COLO829 (cell line): ENCODE results near the gene COPS7A.
"Not testable (repeated sequence)": the region's sequence is repeated elsewhere in the genome, so short reads cannot be mapped to it uniquely, and the experiment has no call there.

Source experiments
- DNase-seq: peaks from one replicate; pipeline ENCODE4 v3.0.0; 2012; ENCODE audit warnings: low spot score

Gene COPS7A

GRCh38 chr12:6701078-6701768 lies 22.6 kb upstream of the COPS7A start:
- DNase-seq, result no peak

DNA sequence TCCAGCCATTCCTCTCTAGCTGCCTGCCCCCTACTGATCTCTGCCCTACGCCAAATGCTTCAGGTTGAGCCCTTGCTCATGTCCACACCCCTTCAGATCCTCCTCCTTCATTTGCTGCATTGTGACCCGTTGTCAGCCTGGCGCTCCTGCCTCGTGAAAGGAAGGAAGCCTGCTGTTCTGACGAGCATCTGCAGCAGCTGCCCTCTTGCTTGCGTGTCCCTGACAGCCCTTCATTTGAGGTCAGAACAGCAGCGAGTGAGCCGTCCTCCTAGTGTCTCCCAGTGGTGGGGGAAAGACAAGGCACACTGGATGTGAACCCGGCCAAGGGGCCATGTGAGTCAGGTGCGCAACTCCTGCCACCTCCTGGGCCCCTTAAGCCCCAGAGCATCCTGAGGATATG lies 20.2 kb upstream of the COPS7A start:
- DNase-seq, result no peak

DNA sequence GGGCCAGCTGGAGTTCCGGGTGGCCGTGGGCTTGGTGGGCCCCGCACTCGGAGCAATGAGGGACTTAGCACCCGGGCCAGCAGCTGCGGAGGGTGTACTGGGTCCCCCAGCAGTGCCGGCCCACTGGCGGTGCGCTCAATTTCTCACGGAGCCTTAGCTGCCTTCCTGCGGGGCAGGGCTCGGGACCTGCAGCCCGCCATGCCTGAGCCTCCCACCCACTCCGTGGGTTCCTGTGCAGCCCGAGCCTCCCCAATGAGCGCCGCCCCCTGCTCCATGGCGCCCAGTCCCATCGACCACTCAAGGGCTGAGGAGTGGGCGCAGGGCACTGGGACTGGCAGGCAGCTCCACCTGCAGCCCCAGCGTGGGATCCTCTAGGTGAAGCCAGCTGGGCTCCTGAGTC lies 15.5 kb upstream of the COPS7A start:
- not testable (repeated sequence) for DNase-seq

- DNase-seq, result no peak
Measured at GRCh38 chr12:6708960-6709394, 14.9 kb upstream of the COPS7A start.

- not testable (repeated sequence) for DNase-seq
Measured at GRCh38 chr12:6716031-6716873, 7.6 kb upstream of the COPS7A start.

- DNase-seq, result no peak
Measured at GRCh38 chr12:6716874-6717437, 6.9 kb upstream of the COPS7A start.

DNA sequence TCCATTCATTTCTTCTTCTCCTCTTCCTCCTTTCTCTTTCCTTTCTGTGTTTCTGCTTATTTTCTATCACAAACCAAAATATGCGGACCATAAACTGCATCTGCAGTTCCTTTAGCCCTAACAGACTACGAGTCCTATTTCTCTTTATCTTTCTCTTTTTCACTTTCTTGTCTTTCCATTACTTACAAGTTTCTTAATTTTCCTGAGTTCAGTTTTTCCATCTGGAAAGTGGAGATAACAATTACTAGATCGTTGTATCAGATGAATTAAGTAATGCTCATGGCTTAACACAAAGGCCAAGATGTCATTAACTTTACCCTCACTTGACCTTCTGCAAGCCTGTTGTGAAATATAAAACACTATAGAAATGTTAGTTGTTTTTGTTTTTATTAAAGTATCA lies 983 bp upstream of the COPS7A start:
- no peak for DNase-seq

GRCh38 chr12:6724409-6724797 lies 557 bp downstream of the COPS7A start:
- DNase-seq, result no peak

DNA sequence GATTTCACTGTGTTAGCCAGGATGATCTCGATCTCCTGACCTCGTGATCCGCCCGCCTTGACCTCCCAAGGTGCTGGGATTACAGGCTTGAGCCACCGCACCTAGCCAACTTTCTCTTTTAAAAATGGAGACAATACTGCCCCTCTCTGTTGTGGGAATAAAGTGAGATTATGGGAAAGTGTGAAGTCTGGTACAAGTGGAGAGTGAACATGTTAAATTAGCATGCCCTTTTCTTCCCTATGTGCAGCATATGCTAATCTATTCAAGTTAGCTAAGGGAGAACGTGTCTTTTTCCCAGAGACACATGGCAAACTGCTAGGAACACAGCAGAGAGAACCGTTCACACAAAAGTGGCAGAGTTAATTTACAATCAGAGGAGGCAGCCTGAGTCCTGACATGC lies 1.5 kb downstream of the COPS7A start:
- DNase-seq, result no peak

- DNase-seq, result no peak
Measured at GRCh38 chr12:6729186-6729585, 5.3 kb downstream of the COPS7A start.

DNA sequence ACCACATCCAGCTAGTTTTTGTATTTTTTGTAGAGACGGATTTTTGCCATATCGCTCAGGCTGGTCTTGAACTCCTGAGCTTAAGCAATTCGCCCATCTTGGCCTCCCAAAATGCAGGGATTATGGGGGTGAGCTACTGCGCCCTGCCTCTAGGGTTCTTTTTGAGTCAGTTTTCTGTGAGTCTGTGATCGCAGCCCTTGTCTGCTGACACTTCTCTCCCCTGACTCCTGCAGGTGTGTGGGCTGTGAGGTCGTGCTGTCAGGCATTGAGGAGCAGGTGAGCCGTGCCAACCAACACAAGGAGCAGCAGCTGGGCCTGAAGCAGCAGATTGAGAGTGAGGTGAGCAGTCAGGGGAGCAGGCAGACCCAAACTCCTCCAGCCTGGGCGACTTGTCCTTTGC lies 6.3 kb downstream of the COPS7A start:
- DNase-seq, result no peak

DNA sequence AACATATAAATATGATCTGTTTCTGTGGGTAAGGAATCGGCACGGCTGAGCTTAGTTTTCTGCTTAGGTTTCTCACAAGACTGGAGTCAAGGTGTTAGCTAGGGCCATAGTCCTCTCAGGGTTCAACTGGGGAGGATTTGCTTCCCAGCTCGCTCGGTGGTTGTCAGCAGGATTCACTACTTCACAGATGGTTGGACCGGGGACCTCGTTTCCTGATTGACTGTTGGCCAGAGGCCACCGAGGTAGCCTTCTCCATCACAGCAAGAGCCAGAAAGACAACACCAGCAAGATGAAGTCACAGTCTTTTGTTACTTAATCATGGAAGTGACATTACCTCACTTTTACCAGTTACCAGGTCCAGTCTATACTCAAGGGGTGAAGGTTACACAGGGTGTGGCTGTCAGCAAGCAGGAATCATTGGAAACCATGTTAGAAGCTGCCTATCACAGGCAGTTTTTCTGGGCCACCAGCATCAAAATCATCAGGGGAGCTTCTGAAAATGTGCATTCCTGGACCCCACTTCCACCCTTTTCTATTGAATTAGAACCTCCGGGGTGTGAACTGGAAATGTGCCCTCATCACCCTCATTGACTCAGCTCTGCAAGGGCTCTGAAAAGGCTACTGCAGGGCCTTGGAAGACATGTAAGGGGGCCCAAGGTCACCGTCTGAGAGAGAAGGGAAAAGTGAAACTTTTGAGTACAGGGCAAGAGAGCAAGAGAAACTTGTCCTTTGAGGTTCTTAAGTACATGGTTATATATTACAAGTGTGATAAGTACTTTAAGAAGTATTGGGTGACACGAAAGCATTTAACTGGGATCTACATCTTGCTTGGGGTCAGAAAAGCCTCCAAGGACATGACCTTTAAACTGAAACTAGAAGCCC lies 10.9 kb downstream of the COPS7A start:
- DNase-seq, result no peak

- no peak for DNase-seq
Measured at GRCh38 chr12:6735448-6736191, 11.8 kb downstream of the COPS7A start.

- DNase-seq, result no peak
Measured at GRCh38 chr12:6736754-6737153, 12.9 kb downstream of the COPS7A start.

GRCh38 chr12:6742080-6742479 lies 18.2 kb downstream of the COPS7A start:
- DNase-seq, result not testable (repeated sequence)

DNA sequence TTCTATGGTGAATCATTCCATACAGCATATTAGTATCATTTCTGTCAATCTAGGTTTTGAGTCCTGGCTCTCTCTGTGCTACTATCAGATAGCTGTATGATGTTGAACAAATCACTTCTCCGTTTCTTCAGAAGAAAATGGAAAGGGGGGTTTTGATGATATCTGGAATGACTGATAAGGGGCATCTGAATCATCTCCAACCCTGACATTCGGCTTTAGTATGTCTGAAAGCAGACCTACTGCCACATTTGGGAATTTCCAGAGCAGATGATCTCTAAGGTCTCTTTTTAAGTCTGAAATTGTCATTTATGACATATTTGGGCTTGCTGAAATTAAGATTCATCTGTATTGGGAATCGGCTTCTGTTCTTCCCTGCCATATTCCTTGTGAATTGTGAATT lies 19.0 kb downstream of the COPS7A start:
- DNase-seq, result no peak

DNA sequence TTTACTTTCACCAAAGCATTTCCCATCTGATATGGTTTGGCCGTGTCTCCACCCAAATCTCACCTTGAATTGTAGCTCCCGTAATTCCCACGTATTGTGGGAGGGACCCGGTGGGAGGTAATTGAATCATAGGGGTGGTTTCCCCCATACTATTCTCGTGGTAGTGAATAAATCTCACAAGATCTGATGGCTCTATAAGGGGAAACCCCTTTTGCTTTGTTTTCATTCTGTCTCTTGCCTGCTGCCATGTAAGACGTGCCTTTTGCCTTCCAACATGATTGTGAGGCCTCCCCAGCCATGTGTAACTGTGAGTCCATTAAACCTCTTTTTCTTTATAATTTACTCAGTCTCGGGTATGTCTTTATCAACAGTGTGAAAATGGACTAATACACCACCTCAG lies 19.5 kb downstream of the COPS7A start:
- DNase-seq, result not testable (repeated sequence)

DNA sequence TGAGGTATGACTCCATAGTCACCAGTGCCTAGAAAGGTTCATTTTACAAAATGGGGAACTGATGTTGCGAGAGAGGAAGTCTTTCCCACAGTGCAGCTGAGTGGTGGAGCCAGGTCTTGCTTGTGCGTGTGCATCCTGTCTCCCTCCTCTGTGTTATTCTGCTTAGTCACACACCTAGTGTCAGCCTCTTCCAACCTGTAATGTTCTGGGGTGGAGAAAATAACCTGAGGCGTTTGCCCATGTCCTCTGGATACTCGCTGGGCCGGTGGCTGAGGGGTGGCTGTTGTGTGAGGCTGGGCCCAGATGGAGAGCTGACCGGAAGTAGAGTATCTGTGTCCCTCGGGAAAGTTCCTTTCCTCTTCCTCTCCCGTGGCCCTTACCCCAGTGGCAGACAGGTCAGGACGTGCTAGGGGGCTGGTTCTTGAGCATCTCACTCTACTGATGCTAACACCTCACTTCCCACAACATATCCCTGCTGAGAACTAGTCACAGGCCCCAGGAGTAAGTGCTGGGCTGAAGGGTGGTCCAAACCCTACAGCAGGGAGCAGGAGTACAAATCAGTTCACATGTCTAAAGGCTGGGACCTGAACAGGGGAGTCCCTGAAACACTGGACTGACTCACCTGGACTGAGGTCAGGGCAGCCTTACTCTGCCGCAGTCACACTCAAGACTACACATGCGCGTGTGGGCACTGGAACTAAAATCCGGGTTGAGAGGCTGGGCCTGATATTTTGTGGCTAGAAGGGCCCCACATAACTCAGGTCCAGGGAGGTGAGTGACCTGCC lies 22.1 kb downstream of the COPS7A start:
- DNase-seq, result no peak

DNA sequence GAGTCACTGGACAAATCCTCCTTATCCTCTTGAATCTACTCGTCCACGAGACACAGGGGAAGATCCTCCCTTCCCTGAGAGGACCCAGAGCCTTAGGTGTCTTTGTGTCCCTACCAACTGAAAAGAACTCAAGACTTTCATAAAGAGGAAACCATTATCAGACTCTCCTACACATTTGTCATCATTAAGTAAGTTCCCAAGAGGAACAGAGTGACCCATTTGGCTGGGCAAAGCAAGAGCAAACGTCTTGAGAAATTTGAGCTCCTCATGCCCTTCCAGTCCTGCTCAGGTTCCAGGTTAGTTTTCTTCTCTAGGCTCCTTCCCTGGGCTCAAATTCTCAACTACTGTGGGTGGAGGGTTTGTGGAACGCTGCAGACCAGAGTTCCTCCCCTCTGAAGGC lies 23.4 kb downstream of the COPS7A start:
- DNase-seq, result no peak

GRCh38 chr12:6748761-6749160 lies 24.9 kb downstream of the COPS7A start:
- DNase-seq, result no peak

DNA sequence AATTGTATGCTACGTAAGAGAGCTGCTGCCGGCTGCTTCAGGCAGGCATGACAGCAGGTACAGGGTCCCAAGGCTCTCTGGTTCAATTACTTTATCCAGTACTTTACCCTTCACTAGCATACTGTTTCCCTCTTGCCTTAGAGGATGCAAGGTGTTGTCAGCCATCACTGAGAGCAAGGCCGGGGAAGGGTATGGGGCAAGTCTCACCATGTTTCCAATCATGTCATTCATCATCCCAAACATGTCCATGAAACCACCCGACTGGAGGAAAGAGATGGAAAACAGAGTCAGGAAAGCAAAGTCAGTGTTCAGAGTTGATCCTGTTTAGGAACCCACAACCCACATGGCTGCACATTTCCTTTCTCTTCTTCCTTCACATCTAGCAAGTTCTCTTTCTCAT lies 26.7 kb downstream of the COPS7A start:
- no peak for DNase-seq
